ENCODE data around the gene RALY.

RALY gene

GRCh38 chr20:33993576-33994221 lies at the start of gene RALY:
RALY (plus strand) TSS chr20:33993911; CDS start chr20:34072075, 78,164 bp downstream.
- no peak for DNase-seq (ENCODE audit: low spot score)

GRCh38 chr20:33944914-33945313 lies 48.8 kb upstream of the RALY start:
- no peak for DNase-seq (ENCODE audit: low spot score)

GRCh38 chr20:33945391-33946081 lies 48.2 kb upstream of the RALY start:
- peak; percentile 73 for DNase-seq (ENCODE audit: low spot score)

GRCh38 chr20:33947709-33948295 lies 45.9 kb upstream of the RALY start:
- no peak for DNase-seq (ENCODE audit: low spot score)

- no peak for DNase-seq (ENCODE audit: low spot score)
Observed at GRCh38 chr20:33948480-33948879, 45.2 kb upstream of the RALY start.

- DNase-seq (ENCODE audit: low spot score) = no peak
Observed at GRCh38 chr20:33951171-33951570, 42.5 kb upstream of the RALY start.

- no peak for DNase-seq (ENCODE audit: low spot score)
Observed at GRCh38 chr20:33954504-33954903, 39.2 kb upstream of the RALY start.

- no peak for DNase-seq (ENCODE audit: low spot score)
Observed at GRCh38 chr20:33963751-33964150, 30.0 kb upstream of the RALY start.

GRCh38 chr20:33964441-33964840 lies 29.3 kb upstream of the RALY start:
- no peak for DNase-seq (ENCODE audit: low spot score)

GRCh38 chr20:33967126-33967525 lies 26.6 kb upstream of the RALY start:
- no peak for DNase-seq (ENCODE audit: low spot score)

GRCh38 chr20:33969563-33969962 lies 24.1 kb upstream of the RALY start:
- no peak for DNase-seq (ENCODE audit: low spot score)

- DNase-seq (ENCODE audit: low spot score) = no peak
Observed at GRCh38 chr20:33970229-33970628, 23.5 kb upstream of the RALY start.

- DNase-seq (ENCODE audit: low spot score) = no peak
Observed at GRCh38 chr20:33971147-33971975, 22.4 kb upstream of the RALY start.

- DNase-seq (ENCODE audit: low spot score) = no peak
Observed at GRCh38 chr20:33976959-33977358, 16.8 kb upstream of the RALY start.

- DNase-seq (ENCODE audit: low spot score) = no peak
Observed at GRCh38 chr20:33977535-33977934, 16.2 kb upstream of the RALY start.

GRCh38 chr20:33979094-33979493 lies 14.6 kb upstream of the RALY start:
- no peak for DNase-seq (ENCODE audit: low spot score)

- no peak for DNase-seq (ENCODE audit: low spot score)
Observed at GRCh38 chr20:33981347-33981746, 12.4 kb upstream of the RALY start.

- DNase-seq (ENCODE audit: low spot score) = no peak
Observed at GRCh38 chr20:33981964-33982363, 11.7 kb upstream of the RALY start.

- no peak for DNase-seq (ENCODE audit: low spot score)
Observed at GRCh38 chr20:33983371-33983770, 10.3 kb upstream of the RALY start.

GRCh38 chr20:33984182-33984719 lies 9.5 kb upstream of the RALY start:
- DNase-seq (ENCODE audit: low spot score) = no peak

- DNase-seq (ENCODE audit: low spot score) = no peak
Observed at GRCh38 chr20:33985280-33985679, 8.4 kb upstream of the RALY start.

GRCh38 chr20:33985830-33986229 lies 7.9 kb upstream of the RALY start:
- DNase-seq (ENCODE audit: low spot score) = no peak

Data from AG08395 (cell line).